IMR-90 (cell line): ENCODE data around the gene SEZ6L. TPM values are rescaled to one million over a fixed set of nuclear protein-coding genes. Genes with fewer than 3 reads are reported as not detected.

Experiments used
- ATAC-seq: fragments of 200-7000 bp; cut with Tn5 transposase; 2 replicates; pipeline ENCODE4 v1.9.1; 2020; ENCODE audit warnings: low read depth, mild to moderate bottlenecking, moderate library complexity
- BruUV-seq: library from RNA; stranded (reverse); fragments of 400-500 nt; replicated peaks from 2 replicates; lab custom pipeline; 2021; lab: Mats Ljungman, UMichigan
- CTCF ChIA-PET: fragments of 300-600 bp; formaldehyde crosslinking; extraction: SDS; loops from one replicate; lab custom pipeline; 2021; ENCODE audit warnings: antibody characterized with exemption; lab: Yijun Ruan, JAX
- POLR2A ChIA-PET: fragments of 300-600 bp; sonication (Branson Sonifier 250); formaldehyde crosslinking; loops from one replicate; lab custom pipeline; 2022; ENCODE audit warnings: antibody characterized with exemption; ENCODE audit not compliant: unreplicated experiment; lab: Charles Lee
- DNase-seq: peaks from one replicate; pipeline ENCODE4 v3.0.0; 2013
- H2AFZ ChIP-seq: replicated peaks from 2 replicates; pipeline ENCODE3; 2013; ENCODE audit warnings: low read length, mild to moderate bottlenecking; ENCODE audit not compliant: poor library complexity
- H2AK5ac ChIP-seq: 2 replicates; pipeline ENCODE4 v1.6.1; 2013; ENCODE audit warnings: low read depth, low read length, inconsistent platforms
- H2AK9ac ChIP-seq: replicated peaks from 2 replicates; pipeline ENCODE3; 2013; ENCODE audit warnings: mild to moderate bottlenecking, low read depth, low read length, moderate library complexity; ENCODE audit not compliant: poor library complexity
- H2BK120ac ChIP-seq: 2 replicates; pipeline ENCODE4 v1.6.1; 2013; ENCODE audit warnings: low read depth, low read length, inconsistent platforms
- H2BK15ac ChIP-seq: 3 replicates; pipeline ENCODE4 v1.6.1; 2013; ENCODE audit warnings: low read depth, low read length, inconsistent platforms
- H2BK20ac ChIP-seq: 2 replicates; pipeline ENCODE4 v1.6.1; 2013; ENCODE audit warnings: low read depth, mild to moderate bottlenecking, inconsistent platforms, low read length, moderate library complexity
- H2BK5ac ChIP-seq: 2 replicates; pipeline ENCODE4 v1.6.1; 2013; ENCODE audit warnings: mild to moderate bottlenecking, low read depth, low read length, inconsistent platforms; ENCODE audit not compliant: poor library complexity, severe bottlenecking
- H3K14ac ChIP-seq: replicated peaks from 2 replicates; pipeline ENCODE4 v1.6.1; 2013; ENCODE audit warnings: low read depth, low read length, inconsistent platforms
- H3K18ac ChIP-seq: 2 replicates; pipeline ENCODE4 v1.6.1; 2013; ENCODE audit warnings: low read depth, low read length, control low read depth
- H3K23ac ChIP-seq: 2 replicates; pipeline ENCODE4 v1.6.1; 2013; ENCODE audit warnings: low read depth, low read length, inconsistent platforms
- H3K27ac ChIP-seq: 2 replicates; pipeline ENCODE4 v1.5.1; 2013; ENCODE audit warnings: mild to moderate bottlenecking, control low read depth, low read length; ENCODE audit not compliant: insufficient read depth
- H3K27me3 ChIP-seq: 2 replicates; pipeline ENCODE4 v1.6.1; 2013; ENCODE audit warnings: low read length; ENCODE audit not compliant: control insufficient read depth, insufficient read depth
- H3K36me3 ChIP-seq: 2 replicates; pipeline ENCODE4 v1.6.1; 2013; ENCODE audit warnings: low read length, mixed read lengths; ENCODE audit not compliant: control insufficient read depth, insufficient read depth
- H3K4ac ChIP-seq: 2 replicates; pipeline ENCODE4 v1.6.1; 2013; ENCODE audit warnings: low read depth, low read length, inconsistent platforms
- H3K4me1 ChIP-seq: 2 replicates; pipeline ENCODE4 v1.6.1; 2013; ENCODE audit warnings: low read length, mixed read lengths; ENCODE audit not compliant: control insufficient read depth, insufficient read depth
- H3K4me2 ChIP-seq: 2 replicates; pipeline ENCODE4 v1.6.1; 2013; ENCODE audit warnings: low read depth, mild to moderate bottlenecking, control low read depth, low read length, moderate library complexity
- H3K4me3 ChIP-seq: 2 replicates; pipeline ENCODE4 v1.5.1; 2013; ENCODE audit warnings: low read depth, mild to moderate bottlenecking, control low read depth, low read length, moderate library complexity; ENCODE audit not compliant: insufficient read depth
- H3K56ac ChIP-seq: 2 replicates; pipeline ENCODE4 v1.6.1; 2013; ENCODE audit warnings: low read length, inconsistent platforms; ENCODE audit not compliant: insufficient read depth; ENCODE audit errors: extremely low read depth
- H3K79me1 ChIP-seq, 2 experiments: 2 replicates each; pipeline ENCODE4 v1.6.1; 2013; ENCODE audit warnings: low read length in 2 of 2, inconsistent platforms in 1 of 2, low read depth in 1 of 2
- H3K9ac ChIP-seq: 2 replicates; pipeline ENCODE4 v1.6.1; 2013; ENCODE audit warnings: low read depth, low read length, control low read depth
- H3K9me1 ChIP-seq: 2 replicates; pipeline ENCODE4 v1.6.1; 2013; ENCODE audit warnings: low read length, inconsistent platforms; ENCODE audit not compliant: insufficient read depth
- H3K9me3 ChIP-seq: 2 replicates; pipeline ENCODE4 v1.6.1; 2013; ENCODE audit warnings: low read length; ENCODE audit not compliant: control insufficient read depth, insufficient read depth
- H4K20me1 ChIP-seq: 2 replicates; pipeline ENCODE4 v1.6.1; 2013; ENCODE audit warnings: low read length, inconsistent platforms; ENCODE audit not compliant: insufficient read depth
- H4K5ac ChIP-seq: 2 replicates; pipeline ENCODE4 v1.6.1; 2013; ENCODE audit warnings: mild to moderate bottlenecking, low read depth, low read length, control low read depth
- H4K8ac ChIP-seq, 2 experiments: 2 replicates each; pipeline ENCODE4 v1.6.1; 2013; ENCODE audit warnings: low read depth in 2 of 2, low read length in 2 of 2, control low read depth in 1 of 2, inconsistent platforms in 1 of 2
- H4K91ac ChIP-seq: 2 replicates; pipeline ENCODE4 v1.6.1; 2013; ENCODE audit warnings: low read depth, low read length, inconsistent platforms; ENCODE audit not compliant: insufficient read depth
- MAZ ChIP-seq: IDR thresholded peaks from 2 replicates; pipeline ENCODE4 v1.6.1; 2012; ENCODE audit warnings: low read depth, mild to moderate bottlenecking, low read length, improper control_type of control experiment, moderate library complexity, borderline replicate concordance
- MXI1 ChIP-seq: IDR thresholded peaks from 2 replicates; pipeline ENCODE4 v1.6.1; 2012; ENCODE audit warnings: low read depth, mild to moderate bottlenecking, low read length, moderate library complexity, borderline replicate concordance
- POLR2A ChIP-seq: IDR thresholded peaks from 2 replicates; pipeline ENCODE4 v1.6.1; 2012; ENCODE audit warnings: mild to moderate bottlenecking, low read depth, low read length
- RAD21 ChIP-seq: IDR thresholded peaks from 2 replicates; pipeline ENCODE4 v1.6.1; 2012; ENCODE audit warnings: low read length, improper control_type of control experiment
- WGBS, 2 experiments: methylation state at CpG; one replicate each; pipeline versions ENCODE4 v1.1.5 to v1.1.7; 2013; ENCODE audit warnings: missing lambda C conversion rate in 2 of 2; ENCODE audit not compliant: insufficient read length in 1 of 2; ENCODE audit errors: extremely low coverage in 2 of 2; 5-methylcytosine and 5-hydroxymethylcytosine counted together
- dilution Hi-C: fragments of 300-500 bp; cut with HindIII; formaldehyde crosslinking; loops from one replicate; pipeline ENCODE4 v1.14.3; 2018; ENCODE audit warnings: low sequenced_read_pairs; ENCODE audit not compliant: unreplicated experiment
- in situ Hi-C: fragments of 300-500 bp; cut with MboI; formaldehyde crosslinking; loops from 3 replicates; pipeline ENCODE4 v1.14.3; 2019; ENCODE audit warnings: low sequenced_read_pairs, inconsistent platforms, mixed read lengths
- intact Hi-C: fragments of 100-400 bp; cut with micrococcal nuclease; formaldehyde crosslinking; loops from 2 replicates; pipeline ENCODE4 v1.10.0; 2022
- polyA plus RNA-seq, 3 experiments: library from polyadenylated mRNA; depleted of rRNA; stranded (reverse); fragments of >200 nt; gene quantifications; 2 replicates each; pipeline ENCODE4 v1.2.3, GENCODE V29; 2012; ENCODE audit warnings: low replicate concordance in 1 of 3
- total RNA-seq: library from RNA; depleted of rRNA; stranded (reverse); fragments of >200 nt; gene quantifications from 2 replicates; pipeline ENCODE4 v1.2.3, GENCODE V29; 2012

The SEZ6L gene
- total and polyA plus RNA-seq, 2 of the 4 experiments (the other 2 are of a cell fraction), result not detected

DNA sequence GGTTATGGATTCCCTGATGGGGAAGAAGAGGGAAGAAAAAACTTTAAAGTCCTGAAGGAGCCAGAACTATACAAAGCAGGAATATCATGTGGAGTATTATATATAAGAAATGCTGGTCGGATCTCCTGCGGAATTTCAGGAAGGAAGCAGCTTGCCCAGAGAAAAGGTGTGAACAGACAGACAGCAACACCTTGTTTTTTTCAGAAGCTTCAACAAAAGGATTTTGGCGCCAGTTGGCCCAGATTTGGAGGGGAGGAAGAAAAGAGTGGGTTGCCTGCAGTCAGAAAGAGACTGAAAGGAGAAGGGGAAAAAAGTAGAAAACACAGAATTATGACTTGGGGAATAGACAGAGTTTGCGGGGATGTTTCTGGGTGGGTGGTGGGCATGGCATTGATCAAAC is 45.2 kb downstream of the SEZ6L start:
- in situ Hi-C loops, result no loop called here
- no CpG with 5 or more reads among the region's 4 CpGs for WGBS, 2 experiments

More for the DNA sequence above, 45.2 kb downstream of the SEZ6L start:
- Histone ChIP-seq H3K27me3 (no peaks in the 10 kb centered on the region), H2AK5ac (no peak overlapping the region), H2BK15ac (no peak overlapping the region), H4K5ac (no peak overlapping the region), H3K36me3 (no peaks in the 10 kb centered on the region), H2AK9ac (no peak overlapping the region), H3K23ac (no peak overlapping the region), H2BK120ac (no peak overlapping the region), H3K79me1 (no peaks in the 10 kb centered on the region), H2AFZ (no peak overlapping the region), H3K9me1 (no peaks in the 10 kb centered on the region), H2BK5ac (no peak overlapping the region), H3K9ac (no peak overlapping the region), H3K27ac (no peak overlapping the region), H2BK20ac (no peak overlapping the region), H3K56ac (no peak overlapping the region), H4K91ac (no peak overlapping the region), H3K14ac (no peak overlapping the region), H3K4ac (no peak overlapping the region), H4K20me1 (no peaks in the 10 kb centered on the region), H4K8ac (no peak overlapping the region), H3K4me3 (no peak overlapping the region), H3K18ac (no peak overlapping the region), H3K4me1 (no peaks in the 10 kb centered on the region), H3K4me2 (no peak overlapping the region), H3K9me3 (0 out of 2 replicates have a peak, but pooled peaks cover 3% of the 10 kb centered on the region)
- BruUV-seq, result no TSS peak
- ATAC-seq (no peak), DNase-seq (no peak)
- POLR2A ChIA-PET, result no interaction called here
- CTCF ChIA-PET, result no interaction called here
- dilution Hi-C loops, result no loop called here
- TF ChIP-seq MXI1, result no peak
- TF ChIP-seq MAZ, result no peak
- no peak for TF ChIP-seq RAD21
- TF ChIP-seq POLR2A, result no peak
- intact Hi-C loops, result no loop called here
